Measurements from ENCODE around the gene TMEM259.

TMEM259 gene

DNA sequence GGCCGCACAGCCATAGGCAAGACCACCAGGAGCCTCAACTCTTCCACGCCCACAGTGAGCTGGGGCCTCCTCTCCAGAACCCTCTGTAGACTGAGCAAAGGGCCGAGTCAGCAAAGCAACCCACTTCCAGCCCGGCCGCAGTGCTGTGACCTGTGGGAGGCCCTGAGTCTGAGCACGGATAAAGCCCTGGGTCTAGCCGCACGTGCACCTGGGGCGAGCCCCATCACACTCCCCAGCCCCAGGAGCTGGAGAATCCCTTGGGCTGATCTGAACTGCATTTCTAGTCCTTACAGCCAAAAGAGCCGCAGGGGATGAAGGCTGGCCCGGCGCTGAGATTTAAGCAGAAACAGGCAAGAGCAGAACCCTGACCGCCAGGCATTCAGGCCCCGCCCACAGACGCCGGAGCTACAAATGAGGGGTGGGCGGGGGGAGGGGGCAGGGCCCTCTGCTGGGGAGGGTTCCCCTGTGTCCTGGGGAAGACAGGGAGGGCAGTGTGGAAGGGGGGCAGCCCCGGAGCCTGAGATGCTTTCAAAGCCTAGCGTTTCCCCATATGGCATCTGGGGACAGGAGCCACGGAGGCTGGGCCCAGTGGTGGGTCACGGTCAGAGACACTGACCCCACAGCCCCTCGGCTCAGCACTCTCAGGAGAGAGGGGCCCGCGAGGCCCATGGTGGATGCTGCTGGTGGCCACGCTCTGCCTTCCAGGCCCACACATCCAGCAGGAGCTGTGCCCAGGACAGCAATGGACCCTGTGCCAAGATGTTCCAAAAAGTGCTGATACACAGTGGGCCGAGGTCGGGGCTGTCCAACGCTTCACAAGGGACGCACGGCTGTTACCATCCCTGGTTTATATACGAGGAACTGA, 4.9 kb downstream of the TMEM259 start:
- TF ChIP-seq EGR1 (IDR thresholded peaks at IDR 0.05) = no peak
- no peak for TF ChIP-seq TCF12 (IDR thresholded peaks at IDR 0.05; ENCODE audit: low read depth)
- no peak for TF ChIP-seq CREB1 (IDR thresholded peaks at IDR 0.05; ENCODE audit: low read depth)
- no peak for TF ChIP-seq TAF1 (IDR thresholded peaks at IDR 0.05; ENCODE audit: low read depth)
- TF ChIP-seq REST (IDR thresholded peaks at IDR 0.05; ENCODE audit: low read depth) = no peak
- TF ChIP-seq USF1 (IDR thresholded peaks at IDR 0.05) = no peak
- TF ChIP-seq YY1 (IDR thresholded peaks at IDR 0.05; ENCODE audit: low read depth) = no peak
- no peak for TF ChIP-seq EP300 (IDR thresholded peaks at IDR 0.05; ENCODE audit: borderline replicate concordance)
- TF ChIP-seq ZBTB7A (IDR thresholded peaks at IDR 0.05; ENCODE audit: low read depth) = no peak
- TF ChIP-seq TEAD4 (IDR thresholded peaks at IDR 0.05) = no peak

- TF ChIP-seq, protein P1, sequence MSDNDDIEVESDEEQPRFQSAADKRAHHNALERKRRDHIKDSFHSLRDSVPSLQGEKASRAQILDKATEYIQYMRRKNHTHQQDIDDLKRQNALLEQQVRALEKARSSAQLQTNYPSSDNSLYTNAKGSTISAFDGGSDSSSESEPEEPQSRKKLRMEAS (IDR thresholded peaks at IDR 0.05) = no peak
- TF ChIP-seq REST (IDR thresholded peaks at IDR 0.05; ENCODE audit: low read depth) (no peak), USF1 (IDR thresholded peaks at IDR 0.05) (no peak), TAF1 (IDR thresholded peaks at IDR 0.05; ENCODE audit: low read depth) (no peak), YY1 (IDR thresholded peaks at IDR 0.05; ENCODE audit: low read depth) (no peak), FOXM1 (IDR thresholded peaks at IDR 0.05; ENCODE audit: borderline replicate concordance, low read depth) (no peak), EP300 (IDR thresholded peaks at IDR 0.05; ENCODE audit: borderline replicate concordance) (no peak), CEBPB (IDR thresholded peaks at IDR 0.05) (no peak), RAD21 (IDR thresholded peaks at IDR 0.05; ENCODE audit: low read depth) (no peak), CREB1 (IDR thresholded peaks at IDR 0.05; ENCODE audit: low read depth) (no peak), TEAD4 (IDR thresholded peaks at IDR 0.05) (no peak), ZBTB7A (IDR thresholded peaks at IDR 0.05; ENCODE audit: low read depth) (no peak)
These were observed 5.7 kb downstream of the TMEM259 start for GRCh38 chr19:1015061-1015781.

GRCh38 chr19:1014161-1015060, 6.5 kb downstream of the TMEM259 start:
- no peak for TF ChIP-seq TEAD4 (IDR thresholded peaks at IDR 0.05)
- TF ChIP-seq, protein P1 (IDR thresholded peaks at IDR 0.05) = no peak
- no peak for TF ChIP-seq RAD21 (IDR thresholded peaks at IDR 0.05; ENCODE audit: low read depth)
- TF ChIP-seq YY1 (IDR thresholded peaks at IDR 0.05; ENCODE audit: low read depth) = no peak
- TF ChIP-seq USF1 (IDR thresholded peaks at IDR 0.05) = no peak
- TF ChIP-seq TAF1 (IDR thresholded peaks at IDR 0.05; ENCODE audit: low read depth) = no peak

DNA sequence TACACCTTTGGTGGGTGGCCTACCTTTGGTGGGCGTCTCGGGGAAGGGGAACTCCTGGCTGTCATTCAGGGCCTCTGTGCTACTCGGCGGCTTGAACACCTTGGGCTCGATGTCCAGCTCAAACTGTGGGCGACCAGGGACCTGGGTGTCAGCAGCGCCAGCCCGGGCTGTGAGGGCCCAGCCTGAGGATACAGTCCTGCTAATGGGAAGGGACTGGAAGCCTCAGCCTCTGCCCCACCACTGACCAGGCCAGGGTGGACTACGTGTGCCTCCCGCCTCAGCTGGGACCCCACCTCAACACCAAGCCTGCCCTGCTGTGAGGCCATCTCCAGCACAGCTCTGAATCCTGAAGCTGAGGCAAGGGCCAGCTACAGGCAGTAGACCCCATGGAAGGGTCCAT, 7.7 kb downstream of the TMEM259 start:
- no peak for TF ChIP-seq NFIC (IDR thresholded peaks at IDR 0.05)
- no peak for TF ChIP-seq TAF1 (IDR thresholded peaks at IDR 0.05; ENCODE audit: low read depth)
- TF ChIP-seq EGR1 (IDR thresholded peaks at IDR 0.05) = no peak
- TF ChIP-seq USF1 (IDR thresholded peaks at IDR 0.05) = no peak
- TF ChIP-seq EP300 (IDR thresholded peaks at IDR 0.05; ENCODE audit: borderline replicate concordance) = no peak
- no peak for TF ChIP-seq CEBPB (IDR thresholded peaks at IDR 0.05)
- TF ChIP-seq TEAD4 (IDR thresholded peaks at IDR 0.05) = no peak
- no peak for TF ChIP-seq CREB1 (IDR thresholded peaks at IDR 0.05; ENCODE audit: low read depth)
- TF ChIP-seq REST (IDR thresholded peaks at IDR 0.05; ENCODE audit: low read depth) = no peak
- TF ChIP-seq YY1 (IDR thresholded peaks at IDR 0.05; ENCODE audit: low read depth) = no peak
- TF ChIP-seq TCF12 (IDR thresholded peaks at IDR 0.05; ENCODE audit: low read depth) = no peak
- TF ChIP-seq ZBTB7A (IDR thresholded peaks at IDR 0.05; ENCODE audit: low read depth) = no peak
- no peak for TF ChIP-seq FOXM1 (IDR thresholded peaks at IDR 0.05; ENCODE audit: borderline replicate concordance, low read depth)
- no peak for TF ChIP-seq RAD21 (IDR thresholded peaks at IDR 0.05; ENCODE audit: low read depth)

Measured in Ishikawa (cell line).